Gastroesophageal sphincter (tissue), 4 donors: ENCODE data around the gene NGEF. TPM values are rescaled to one million over a fixed set of nuclear protein-coding genes. Genes with fewer than 3 reads are reported as not detected.
"Not testable (repeated sequence)": the region's sequence is repeated elsewhere in the genome, so short reads cannot be mapped to it uniquely, and the experiment has no call there.

Experiments used
- ATAC-seq: fragments of 150-250 bp; one replicate; pipeline ENCODE4 v1.9.1; 2016; ENCODE audit warnings: mild to moderate bottlenecking, moderate library complexity
- H3K27ac ChIP-seq, 4 donors: fragments of 200-600 bp; sonication (generic) in 3 of 4; 1 replicate in 3 of 4; 2 replicates in 1 of 4; pipeline ENCODE4 v1.5.1; 2016 to 2019
- H3K27me3 ChIP-seq: fragments of 200-600 bp; sonication (generic); one replicate; pipeline ENCODE4 v1.5.1; 2019
- H3K36me3 ChIP-seq, 2 donors: fragments of 200-600 bp; sonication (generic); one replicate each; pipeline ENCODE4 v1.5.1; 2019; ENCODE audit warnings: control low read depth in 1 of 2
- H3K4me1 ChIP-seq, 3 donors: fragments of 200-600 bp; sonication (generic); 1 replicate in 2 of 3; 2 replicates in 1 of 3; pipeline ENCODE4 v1.5.1; 2016 to 2019; ENCODE audit warnings: control low read depth in 2 of 3
- H3K4me3 ChIP-seq, 2 donors: fragments of 200-600 bp; sonication (generic); one replicate each; pipeline ENCODE4 v1.5.1; 2019; ENCODE audit warnings: mild to moderate bottlenecking in 1 of 2, moderate library complexity in 1 of 2
- H3K9me3 ChIP-seq, 3 donors: fragments of 200-600 bp; sonication (generic); one replicate each; pipeline ENCODE4 v1.5.1; 2017 to 2019; ENCODE audit warnings: control low read depth in 2 of 3
- CTCF ChIP-seq, 4 experiments: fragments of 200-600 bp in 2 of 4; fragments of 450-650 bp in 2 of 4; sonication (generic) in 1 of 4; IDR thresholded peaks; one replicate each; pipeline ENCODE4 v1.5.1; 2017 to 2019; ENCODE audit warnings: antibody characterized with exemption in 4 of 4, mild to moderate bottlenecking in 2 of 4, moderate library complexity in 2 of 4
- EP300 ChIP-seq: sonication (generic); formaldehyde crosslinking; IDR thresholded peaks from one replicate; pipeline ENCODE4 v1.6.1; 2017; ENCODE audit warnings: antibody characterized with exemption, mild to moderate bottlenecking
- POLR2A ChIP-seq, 2 donors: fragments of 450-650 bp; IDR thresholded peaks; one replicate each; pipeline ENCODE4 v1.6.1; 2017; ENCODE audit warnings: antibody characterized with exemption in 2 of 2, mild to moderate bottlenecking in 2 of 2, moderate library complexity in 1 of 2
- POLR2AphosphoS5 ChIP-seq: sonication (generic); formaldehyde crosslinking; IDR thresholded peaks from one replicate; pipeline ENCODE4 v1.6.1; 2017; ENCODE audit warnings: antibody characterized with exemption
- WGBS, 2 donors: methylation state at CpG; one replicate each; pipeline ENCODE4 v1.1.5; 2018; ENCODE audit warnings: low coverage in 1 of 2; 5-methylcytosine and 5-hydroxymethylcytosine counted together
- total RNA-seq, 4 donors: library from RNA; depleted of rRNA; stranded (reverse); fragments of >200 nt; gene quantifications; one replicate each; pipeline ENCODE4 v1.1.0, GENCODE V29; 2016

The NGEF gene
- total RNA-seq, 4 donors from 2014 or later = 0.40 to 0.49 (median 0.46) TPM; not detected in 1

GRCh38 chr2:232908695-232909094 is 104.4 kb downstream of the NGEF start:
- Histone ChIP-seq H3K9me3 (peaks cover 0 to 22% (median 0%) of the 10 kb centered on the region in 3 donors), H3K4me1 (no peaks in the 10 kb centered on the region), H3K4me3 (no peak overlapping the region), H3K27me3 (peaks cover 16% of the 10 kb centered on the region), H3K27ac (no peak overlapping the region), H3K36me3 (no peaks in the 10 kb centered on the region)
- WGBS, 2 donors = 41 to 58% methylated on average over 2 to 6 of the region's 6 CpGs
- no peak for ATAC-seq
- TF ChIP-seq POLR2AphosphoS5 (no peak), CTCF (IDR thresholded peaks at IDR 0.05) (no peak), EP300 (no peak), POLR2A (IDR thresholded peaks at IDR 0.05) (no peak)

GRCh38 chr2:232907718-232908085 is 105.4 kb downstream of the NGEF start:
- H3K4me3 ChIP-seq, ATAC-seq, H3K4me1 ChIP-seq, H3K36me3 ChIP-seq, H3K27ac ChIP-seq: not testable (repeated sequence)
- Histone ChIP-seq H3K9me3 (peaks cover 0 to 16% (median 0%) of the 10 kb centered on the region in 3 donors), H3K27me3 (peaks cover 21% of the 10 kb centered on the region)
- 81 to 92% methylated on average over 4 to 9 of the region's 9 CpGs for WGBS, 2 donors

- 54 to 68% methylated on average over 6 of the region's 10 CpGs for WGBS, 2 donors
- H3K27ac ChIP-seq, H3K9me3 ChIP-seq, H3K4me1 ChIP-seq, H3K4me3 ChIP-seq, ATAC-seq, H3K36me3 ChIP-seq: not testable (repeated sequence)
- peaks cover 27% of the 10 kb centered on the region for H3K27me3 ChIP-seq
Observed at GRCh38 chr2:232906867-232907717, 106.0 kb downstream of the NGEF start.

- Histone ChIP-seq H3K27me3 (peaks cover 32% of the 10 kb centered on the region), H3K9me3 (no peaks in the 10 kb centered on the region), H3K4me1 (no peaks in the 10 kb centered on the region), H3K36me3 (no peaks in the 10 kb centered on the region), H3K4me3 (no peak overlapping the region), H3K27ac (no peak overlapping the region)
- WGBS, 2 donors = 82 to 90% methylated on average over 3 of the region's 9 CpGs
- ATAC-seq = no peak
- no peak for TF ChIP-seq EP300
- no peak for TF ChIP-seq POLR2A (IDR thresholded peaks at IDR 0.05)
- TF ChIP-seq CTCF (IDR thresholded peaks at IDR 0.05) = no peak
- no peak for TF ChIP-seq POLR2AphosphoS5
Observed at GRCh38 chr2:232903989-232904388, 109.1 kb downstream of the NGEF start.

GRCh38 chr2:232901736-232902578 is 111.1 kb downstream of the NGEF start:
- no peak for ATAC-seq
- TF ChIP-seq POLR2A (IDR thresholded peaks at IDR 0.05) (no peak), EP300 (no peak), POLR2AphosphoS5 (no peak), CTCF (IDR thresholded peaks at IDR 0.05) (no peak)
- 60 to 87% methylated on average over 1 to 7 of the region's 28 CpGs for WGBS, 2 donors

More at GRCh38 chr2:232901736-232902578, 111.1 kb downstream of the NGEF start:
- H3K4me1 ChIP-seq = no peaks in the 10 kb centered on the region
- no peak overlapping the region for H3K27ac ChIP-seq
- H3K36me3 ChIP-seq = no peaks in the 10 kb centered on the region
- H3K9me3 ChIP-seq = no peaks in the 10 kb centered on the region
- peaks cover 26% of the 10 kb centered on the region for H3K27me3 ChIP-seq
- H3K4me3 ChIP-seq = no peak overlapping the region
